K562 (cell line): ENCODE measurements around the gene RTCA. TPM values are rescaled to one million over a fixed set of nuclear protein-coding genes. Genes with fewer than 3 reads are reported as not detected.

Source experiments
- ATAC-seq: fragments of 200-7000 bp; cut with Tn5 transposase; 3 replicates; pipeline ENCODE4 v1.9.1; 2020; ENCODE audit warnings: moderate library complexity
- BruUV-seq: library from RNA; stranded (reverse); fragments of 400-500 nt; replicated peaks from 2 replicates; lab custom pipeline; 2021; lab: Mats Ljungman, UMichigan
- CTCF ChIA-PET: fragments of 300-600 bp; formaldehyde crosslinking; extraction: SDS; loops from one replicate; lab custom pipeline; 2021; ENCODE audit warnings: low intra/inter-chr PET ratio; lab: Yijun Ruan, JAX
- POLR2A ChIA-PET: fragments of 300-600, 350-650 bp; sonication (Branson Sonifier 250); formaldehyde crosslinking; extraction: SDS; loops from one replicate; lab custom pipeline; 2021; ENCODE audit warnings: antibody characterized with exemption, inconsistent platforms; lab: Yijun Ruan, JAX
- DNase-seq, 4 experiments: peaks; one replicate each; pipeline versions ENCODE4 v3.0.0 to v3.0.0-alpha.2; 2011 to 2018; ENCODE audit warnings: low spot score in 3 of 4, mixed read lengths in 3 of 4; ENCODE audit errors: extremely low read depth in 1 of 4
- FAIRE-seq: peaks from 2 replicates; lab custom pipeline; 2011; peaks lifted over from hg19 to GRCh38; lab: Jason Lieb, UNC
- H2AFZ ChIP-seq: 2 replicates; pipeline ENCODE4 v1.6.0; 2011; ENCODE audit warnings: low read depth, low read length, control low read depth, inconsistent platforms
- H3K27ac ChIP-seq: fragments of 200-600 bp; 3 replicates; pipeline ENCODE4 v1.8.0; 2011; ENCODE audit warnings: low read depth, mild to moderate bottlenecking, control low read depth, inconsistent platforms, low read length, moderate library complexity, mixed read lengths; ENCODE audit errors: extremely low read depth
- H3K27me3 ChIP-seq, 2 experiments: fragments of 300-600 bp in 1 of 2; 2 replicates in 1 of 2; 3 replicates in 1 of 2; pipeline versions ENCODE4 v1.6.0 to v1.8.0; 2011; ENCODE audit warnings: inconsistent platforms in 2 of 2, low read length in 2 of 2, mild to moderate bottlenecking in 1 of 2, mixed read lengths in 1 of 2, moderate library complexity in 1 of 2; ENCODE audit not compliant: control insufficient read depth in 2 of 2, insufficient read depth in 2 of 2
- H3K36me3 ChIP-seq: fragments of 300-600 bp; 3 replicates; pipeline ENCODE4 v1.8.0; 2011; ENCODE audit warnings: mild to moderate bottlenecking, low read length, inconsistent platforms; ENCODE audit not compliant: control insufficient read depth, insufficient read depth
- H3K4me1 ChIP-seq, 2 experiments: fragments of 200-600 bp in 1 of 2; replicated peaks in 1 of 2; 2 replicates in 1 of 2; 3 replicates in 1 of 2; pipeline versions ENCODE4 v1.5.1 to v1.8.0; 2011; ENCODE audit warnings: inconsistent platforms in 2 of 2, low read length in 2 of 2, mild to moderate bottlenecking in 1 of 2, mixed read lengths in 1 of 2, moderate library complexity in 1 of 2; ENCODE audit not compliant: control insufficient read depth in 2 of 2, insufficient read depth in 2 of 2
- H3K4me2 ChIP-seq: 2 replicates; pipeline ENCODE4 v1.6.1; 2011; ENCODE audit warnings: low read length, control low read depth, inconsistent platforms, mixed read lengths; ENCODE audit not compliant: insufficient read depth
- H3K4me3 ChIP-seq: fragments of 200-600 bp; sonication (generic), shearing (Covaris generic); 2 replicates; pipeline ENCODE4 v1.5.1; 2016; ENCODE audit warnings: control low read depth, inconsistent platforms
- H3K79me2 ChIP-seq: fragments of 200-600 bp; 3 replicates; pipeline ENCODE4 v1.8.0; 2011; ENCODE audit warnings: low read length, inconsistent platforms; ENCODE audit not compliant: control insufficient read depth, insufficient read depth
- H3K9ac ChIP-seq, 2 experiments: 2 replicates each; pipeline versions ENCODE4 v1.6.0 to v1.6.1; 2011; ENCODE audit warnings: low read depth in 2 of 2, low read length in 2 of 2, control low read depth in 1 of 2, inconsistent platforms in 1 of 2, mild to moderate bottlenecking in 1 of 2, mixed read lengths in 1 of 2; ENCODE audit not compliant: insufficient read depth in 1 of 2
- H3K9me1 ChIP-seq: one replicate; pipeline ENCODE4 v1.6.0; 2011; ENCODE audit warnings: inconsistent platforms, mild to moderate bottlenecking, low read length, moderate library complexity; ENCODE audit not compliant: control insufficient read depth, insufficient read depth
- H3K9me3 ChIP-seq: replicated peaks from 2 replicates; pipeline ENCODE4 v1.5.1; 2011; ENCODE audit warnings: low read depth, low read length, inconsistent platforms; ENCODE audit not compliant: control insufficient read depth, insufficient read depth
- H4K20me1 ChIP-seq: replicated peaks from 2 replicates; pipeline ENCODE4 v1.6.1; 2011; ENCODE audit warnings: low read length, inconsistent platforms, mixed read lengths; ENCODE audit not compliant: control insufficient read depth, insufficient read depth
- ATF7 ChIP-seq: fragments of 450-650 bp; IDR thresholded peaks from 2 replicates; pipeline ENCODE4 v1.7.1; 2014; ENCODE audit warnings: mild to moderate bottlenecking, moderate library complexity
- EP300 ChIP-seq: IDR thresholded peaks from 2 replicates; pipeline ENCODE4 v1.6.1; 2012; ENCODE audit warnings: low read length, improper control_type of control experiment
- MEIS2 ChIP-seq: fragments of 450-650 bp; IDR thresholded peaks from 2 replicates; pipeline ENCODE4 v1.6.1; 2014; ENCODE audit warnings: mild to moderate bottlenecking; ENCODE audit not compliant: partially characterized antibody
- WGBS: fragments of 100-300 bp; shearing (Covaris generic); methylation state at CpG from one replicate; pipeline ENCODE4 v1.1.6; 2016; ENCODE audit warnings: low coverage, mixed read lengths; ENCODE audit not compliant: insufficient coverage; ENCODE audit errors: missing lambda C conversion rate; 5-methylcytosine and 5-hydroxymethylcytosine counted together
- in situ Hi-C: fragments of 300-500 bp; cut with MboI; formaldehyde crosslinking; loops from 4 replicates; pipeline ENCODE4 v1.15.0; 2018; ENCODE audit warnings: inconsistent platforms, mixed read lengths
- intact Hi-C: fragments of 100-400 bp; cut with micrococcal nuclease; formaldehyde crosslinking; loops from 2 replicates; pipeline ENCODE4 v1.14.2; 2022
- polyA plus RNA-seq, 8 experiments: library from polyadenylated mRNA; depleted of rRNA in 4 of 8; stranded (reverse) in 5 of 8; unstranded in 3 of 8; fragments of >200 nt; fragmentation: Nextera tagmentation in 2 of 8; fragmentation: Illumina TruSeq in 1 of 8; extraction: Ambion mirVana in 2 of 8; extraction: Trizol in 1 of 8; gene quantifications; 2 replicates each; pipeline versions ENCODE4 v1.2.1 to v1.2.3, GENCODE V29; 2011 to 2014; ENCODE audit warnings: inconsistent platforms in 1 of 8, missing spikeins in 1 of 8
- total RNA-seq, 7 experiments: library from RNA; depleted of rRNA in 6 of 7; stranded (reverse); fragments of >200 nt in 6 of 7; fragmentation: Illumina TruSeq in 2 of 7; extraction: Trizol in 2 of 7; gene quantifications; 2 replicates each; pipeline versions ENCODE4 v1.2.1 to v1.2.3, GENCODE V29; 2011 to 2021; ENCODE audit warnings: low replicate concordance in 1 of 7
- TF ChIP-seq, protein P1 (sequence below): IDR thresholded peaks from 2 replicates; pipeline ENCODE4 v1.6.1; 2012; ENCODE audit warnings: low read depth, low read length, improper control_type of control experiment, borderline replicate concordance
- TF ChIP-seq, protein P2 (sequence below): fragments of 450-650 bp; IDR thresholded peaks from 2 replicates; pipeline ENCODE4 v1.6.1; 2016; ENCODE audit warnings: antibody characterized with exemption

The RTCA gene
- total and polyA plus RNA-seq, 9 of the 15 experiments (the other 6 are each of a cell fraction or from before 2014, with no cell fraction given), result 11.6 to 57.2 (median 43.2) TPM

DNA sequence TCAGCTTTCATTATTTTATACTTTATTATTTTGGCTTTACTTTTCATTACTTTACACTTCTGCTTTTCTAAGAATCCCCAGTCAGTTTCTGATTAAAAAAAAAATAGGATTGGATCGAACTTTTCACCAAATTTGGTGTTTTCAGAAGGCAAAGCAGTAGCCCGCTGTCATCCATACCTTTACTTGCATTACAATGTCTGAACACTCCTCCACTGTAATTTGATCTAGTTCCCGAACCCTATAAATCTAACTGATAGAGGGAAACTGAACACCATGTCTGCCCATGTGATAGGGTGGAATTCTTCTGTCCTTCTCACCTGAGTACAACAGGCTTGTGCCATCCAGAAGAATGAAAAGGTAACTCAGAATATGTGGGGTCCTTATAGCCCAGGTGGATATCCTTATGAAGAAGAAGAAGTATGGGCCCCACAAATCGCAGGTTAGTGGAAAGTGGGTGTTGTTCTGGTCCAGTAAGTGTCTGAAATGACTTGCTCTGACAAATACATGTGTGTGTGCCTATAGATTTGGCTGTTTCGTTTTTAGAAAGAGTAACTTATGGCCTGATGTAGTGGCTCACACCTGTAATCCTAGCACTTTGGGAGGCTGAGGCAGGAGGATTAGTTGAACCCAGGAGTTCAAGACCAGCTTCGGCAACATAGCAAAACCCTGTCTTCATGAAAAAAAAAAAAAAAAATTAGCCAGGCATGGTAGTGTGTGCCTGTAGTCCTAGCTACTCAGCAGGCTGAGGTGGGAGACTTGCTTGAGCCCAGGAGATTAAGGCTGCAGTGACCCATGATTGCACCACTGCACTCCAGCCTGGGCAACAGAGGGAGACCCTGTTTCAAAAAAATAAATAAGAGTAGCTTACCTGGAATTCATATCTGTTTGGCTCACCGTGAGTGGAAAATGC, 59.7 kb downstream of the RTCA start:
- Histone ChIP-seq H3K27ac (peak overlapping the region; percentile 60), H3K9me1 (no peaks in the 10 kb centered on the region), H2AFZ (peak overlapping the region; percentile 95), H3K36me3 (no peaks in the 10 kb centered on the region), H3K4me1 (peaks cover 7 to 27% of the 10 kb centered on the region in 2 experiments), H3K27me3 (no peaks in the 10 kb centered on the region), H3K4me3 (0 out of 2 replicates have a peak overlapping the region, but pooled peaks have one; percentile 10), H3K9ac (peak overlapping the region; percentile 54 to 70; a peak in 3 of 4 replicates), H3K9me3 (no peaks in the 10 kb centered on the region), H3K79me2 (no peaks in the 10 kb centered on the region), H4K20me1 (no peaks in the 10 kb centered on the region), H3K4me2 (peak overlapping the region; percentile 66)
- TSS peak; percentile 73 for BruUV-seq
- peak in 2 of 4 experiments; percentile 45 to 51 for DNase-seq
- FAIRE-seq, result peak; percentile 65
- in situ Hi-C loops (no loop called here), intact Hi-C loops (no loop called here)
- 3% methylated on average over 7 of the region's 7 CpGs for WGBS
- POLR2A ChIA-PET, result interaction anchor here (0.8 to 1.6 kb wide), 4 partner anchors 12 to 37 kb away, joined by 3 to 5 read pairs (median 4); partner anchors contain the start of gene CDC14A
- ATAC-seq, result peak; percentile 75
- CTCF ChIA-PET, result no interaction called here
- TF ChIP-seq MEIS2 (peak; percentile 95), ATF7 (peak; percentile 6; the same call in 1 of the 2 replicates), EP300 (0 out of 2 replicates have a peak, but pooled peaks have one; percentile 11)
- TF ChIP-seq, protein P1, sequence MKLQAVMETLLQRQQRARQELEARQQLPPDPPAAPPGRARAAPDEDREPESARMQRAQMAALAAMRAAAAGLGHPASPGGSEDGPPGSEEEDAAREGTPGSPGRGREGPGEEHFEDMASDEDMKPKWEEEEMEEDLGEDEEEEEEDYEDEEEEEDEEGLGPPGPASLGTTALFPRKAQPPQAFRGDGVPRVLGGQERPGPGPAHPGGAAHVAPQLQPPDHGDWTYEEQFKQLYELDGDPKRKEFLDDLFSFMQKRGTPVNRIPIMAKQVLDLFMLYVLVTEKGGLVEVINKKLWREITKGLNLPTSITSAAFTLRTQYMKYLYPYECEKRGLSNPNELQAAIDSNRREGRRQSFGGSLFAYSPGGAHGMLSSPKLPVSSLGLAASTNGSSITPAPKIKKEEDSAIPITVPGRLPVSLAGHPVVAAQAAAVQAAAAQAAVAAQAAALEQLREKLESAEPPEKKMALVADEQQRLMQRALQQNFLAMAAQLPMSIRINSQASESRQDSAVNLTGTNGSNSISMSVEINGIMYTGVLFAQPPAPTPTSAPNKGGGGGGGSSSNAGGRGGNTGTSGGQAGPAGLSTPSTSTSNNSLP, result 0 out of 2 replicates have a peak, but pooled peaks have one; percentile 45
- TF ChIP-seq, protein P2, sequence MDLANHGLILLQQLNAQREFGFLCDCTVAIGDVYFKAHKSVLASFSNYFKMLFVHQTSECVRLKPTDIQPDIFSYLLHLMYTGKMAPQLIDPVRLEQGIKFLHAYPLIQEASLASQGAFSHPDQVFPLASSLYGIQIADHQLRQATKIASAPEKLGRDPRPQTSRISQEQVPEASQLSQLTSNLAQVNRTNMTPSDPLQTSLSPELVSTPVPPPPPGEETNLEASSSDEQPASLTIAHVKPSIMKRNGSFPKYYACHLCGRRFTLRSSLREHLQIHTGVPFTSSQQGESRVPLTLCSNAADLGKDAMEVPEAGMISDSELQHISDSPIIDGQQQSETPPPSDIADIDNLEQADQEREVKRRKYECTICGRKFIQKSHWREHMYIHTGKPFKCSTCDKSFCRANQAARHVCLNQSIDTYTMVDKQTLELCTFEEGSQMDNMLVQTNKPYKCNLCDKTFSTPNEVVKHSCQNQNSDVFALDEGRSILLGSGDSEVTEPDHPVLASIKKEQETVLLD, result no peak
